GM12891 (cell line): ENCODE measurements around the gene NADK.

Experiments
- POLR2AphosphoS5 ChIP-seq: IDR thresholded peaks from 2 replicates; pipeline ENCODE4 v1.6.1; 2011; ENCODE audit warnings: low read depth, low read length, control low read depth
- POU2F2 ChIP-seq: IDR thresholded peaks from 2 replicates; pipeline ENCODE4 v1.6.1; 2011; ENCODE audit warnings: low read depth, mild to moderate bottlenecking, control low read depth, low read length, moderate library complexity
- TAF1 ChIP-seq: IDR thresholded peaks from 2 replicates; pipeline ENCODE4 v1.6.1; 2011; ENCODE audit warnings: low read depth, low read length, control low read depth

DNA sequence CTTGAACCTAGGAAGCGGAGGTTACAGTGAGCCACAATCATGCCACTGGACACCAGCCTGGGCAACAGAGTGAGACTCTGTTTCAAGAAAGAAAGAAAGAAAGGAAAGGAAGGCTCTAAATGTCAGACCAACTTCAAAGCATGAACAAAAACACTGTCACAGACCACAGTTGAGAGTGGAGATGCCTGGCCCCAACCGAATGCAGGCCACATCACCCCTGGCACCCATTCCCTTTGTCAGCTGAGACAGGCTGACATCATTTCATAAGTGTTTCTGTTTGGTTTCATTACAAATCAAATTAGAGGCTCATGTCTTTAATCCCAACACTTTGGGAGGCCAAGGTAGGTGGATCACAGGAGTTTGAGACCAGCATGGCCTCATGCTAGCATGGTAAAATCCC, 28.6 kb upstream of the NADK start:
- TF ChIP-seq POU2F2, result no peak
- no peak for TF ChIP-seq TAF1
- TF ChIP-seq POLR2AphosphoS5, result no peak
